ENCODE results near the gene RDH12.

GRCh38 chr14:67733616-67734015 lies 31.9 kb downstream of the RDH12 start:
- TF ChIP-seq, protein P1, sequence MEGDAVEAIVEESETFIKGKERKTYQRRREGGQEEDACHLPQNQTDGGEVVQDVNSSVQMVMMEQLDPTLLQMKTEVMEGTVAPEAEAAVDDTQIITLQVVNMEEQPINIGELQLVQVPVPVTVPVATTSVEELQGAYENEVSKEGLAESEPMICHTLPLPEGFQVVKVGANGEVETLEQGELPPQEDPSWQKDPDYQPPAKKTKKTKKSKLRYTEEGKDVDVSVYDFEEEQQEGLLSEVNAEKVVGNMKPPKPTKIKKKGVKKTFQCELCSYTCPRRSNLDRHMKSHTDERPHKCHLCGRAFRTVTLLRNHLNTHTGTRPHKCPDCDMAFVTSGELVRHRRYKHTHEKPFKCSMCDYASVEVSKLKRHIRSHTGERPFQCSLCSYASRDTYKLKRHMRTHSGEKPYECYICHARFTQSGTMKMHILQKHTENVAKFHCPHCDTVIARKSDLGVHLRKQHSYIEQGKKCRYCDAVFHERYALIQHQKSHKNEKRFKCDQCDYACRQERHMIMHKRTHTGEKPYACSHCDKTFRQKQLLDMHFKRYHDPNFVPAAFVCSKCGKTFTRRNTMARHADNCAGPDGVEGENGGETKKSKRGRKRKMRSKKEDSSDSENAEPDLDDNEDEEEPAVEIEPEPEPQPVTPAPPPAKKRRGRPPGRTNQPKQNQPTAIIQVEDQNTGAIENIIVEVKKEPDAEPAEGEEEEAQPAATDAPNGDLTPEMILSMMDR (IDR thresholded peaks at IDR 0.05), result no peak
- TF ChIP-seq POLR2A (IDR thresholded peaks at IDR 0.05), result no peak
